ENCODE data around the gene ICA1. TPM values are rescaled to one million over a fixed set of nuclear protein-coding genes. Genes with fewer than 3 reads are reported as not detected.

ICA1 gene
- total and polyA plus RNA-seq, 2 experiments from 2014 or later = 45.2 to 83.7 TPM

DNA sequence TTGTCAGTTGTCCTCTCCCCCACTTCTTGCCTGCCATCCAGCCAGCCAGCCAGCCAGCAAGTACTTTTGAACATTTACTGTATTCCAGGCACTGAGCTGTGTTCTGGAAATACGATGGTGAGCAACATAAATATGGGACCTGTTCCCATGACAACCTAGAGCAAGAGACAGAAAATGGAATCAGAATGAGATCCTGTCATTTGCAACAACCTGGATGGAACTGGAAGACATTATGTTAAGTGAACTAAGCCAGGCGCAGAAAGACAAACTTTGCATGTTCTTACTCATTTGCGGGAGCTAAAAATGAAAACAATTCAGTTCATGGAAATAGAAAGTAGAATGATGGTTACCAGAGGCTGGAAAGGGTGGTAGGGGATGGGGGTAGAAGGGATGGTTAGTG, 140.7 kb downstream of the ICA1 start:
- no peaks in the 10 kb centered on the region for H3K79me2 ChIP-seq (replicated peaks; ENCODE audit: insufficient read depth)
- H3K27ac ChIP-seq (ENCODE audit: low read depth) = no peak overlapping the region
- DNase-seq (ENCODE audit: low spot score) (no peak), ATAC-seq (no peak)
- Mint-ChIP-seq H3K27me3 (ENCODE audit: insufficient read depth, low read depth, poor library complexity) (peaks cover 8% of the 10 kb centered on the region), H3K36me3 (ENCODE audit: low read depth) (peaks cover 11% of the 10 kb centered on the region), H3K27ac (no peak overlapping the region), H3K9me3 (no peaks in the 10 kb centered on the region; the same call in 2 of the 3 replicates), H3K4me1 (peaks cover 28% of the 10 kb centered on the region), H3K4me3 (no peak overlapping the region)
- H4K20me1 ChIP-seq (replicated peaks; ENCODE audit: insufficient read depth) = no peaks in the 10 kb centered on the region
- TF ChIP-seq NANOG (IDR thresholded peaks at IDR 0.05; ENCODE audit: borderline replicate concordance) (no peak), CREB1 (CRISPR knock-in tag; IDR thresholded peaks at IDR 0.05; ENCODE audit: low read depth) (no peak), POLR2AphosphoS5 (IDR thresholded peaks at IDR 0.05; ENCODE audit: low read depth) (no peak), JUNB (IDR thresholded peaks at IDR 0.05; ENCODE audit: unreplicated experiment) (no peak), ZNF331 (CRISPR knock-in tag; IDR thresholded peaks at IDR 0.05; ENCODE audit: low read depth) (no peak), EZH2phosphoT487 (IDR thresholded peaks at IDR 0.05; ENCODE audit: unreplicated experiment) (no peak), EZH2 (IDR thresholded peaks at IDR 0.05; ENCODE audit: low read depth, unreplicated experiment) (no peak), STAT1 (IDR thresholded peaks at IDR 0.05; ENCODE audit: unreplicated experiment) (no peak)
- TF ChIP-seq, protein P1, sequence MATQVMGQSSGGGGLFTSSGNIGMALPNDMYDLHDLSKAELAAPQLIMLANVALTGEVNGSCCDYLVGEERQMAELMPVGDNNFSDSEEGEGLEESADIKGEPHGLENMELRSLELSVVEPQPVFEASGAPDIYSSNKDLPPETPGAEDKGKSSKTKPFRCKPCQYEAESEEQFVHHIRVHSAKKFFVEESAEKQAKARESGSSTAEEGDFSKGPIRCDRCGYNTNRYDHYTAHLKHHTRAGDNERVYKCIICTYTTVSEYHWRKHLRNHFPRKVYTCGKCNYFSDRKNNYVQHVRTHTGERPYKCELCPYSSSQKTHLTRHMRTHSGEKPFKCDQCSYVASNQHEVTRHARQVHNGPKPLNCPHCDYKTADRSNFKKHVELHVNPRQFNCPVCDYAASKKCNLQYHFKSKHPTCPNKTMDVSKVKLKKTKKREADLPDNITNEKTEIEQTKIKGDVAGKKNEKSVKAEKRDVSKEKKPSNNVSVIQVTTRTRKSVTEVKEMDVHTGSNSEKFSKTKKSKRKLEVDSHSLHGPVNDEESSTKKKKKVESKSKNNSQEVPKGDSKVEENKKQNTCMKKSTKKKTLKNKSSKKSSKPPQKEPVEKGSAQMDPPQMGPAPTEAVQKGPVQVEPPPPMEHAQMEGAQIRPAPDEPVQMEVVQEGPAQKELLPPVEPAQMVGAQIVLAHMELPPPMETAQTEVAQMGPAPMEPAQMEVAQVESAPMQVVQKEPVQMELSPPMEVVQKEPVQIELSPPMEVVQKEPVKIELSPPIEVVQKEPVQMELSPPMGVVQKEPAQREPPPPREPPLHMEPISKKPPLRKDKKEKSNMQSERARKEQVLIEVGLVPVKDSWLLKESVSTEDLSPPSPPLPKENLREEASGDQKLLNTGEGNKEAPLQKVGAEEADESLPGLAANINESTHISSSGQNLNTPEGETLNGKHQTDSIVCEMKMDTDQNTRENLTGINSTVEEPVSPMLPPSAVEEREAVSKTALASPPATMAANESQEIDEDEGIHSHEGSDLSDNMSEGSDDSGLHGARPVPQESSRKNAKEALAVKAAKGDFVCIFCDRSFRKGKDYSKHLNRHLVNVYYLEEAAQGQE (IDR thresholded peaks at IDR 0.05; ENCODE audit: unreplicated experiment) = no peak
- TF ChIP-seq, protein P2, sequence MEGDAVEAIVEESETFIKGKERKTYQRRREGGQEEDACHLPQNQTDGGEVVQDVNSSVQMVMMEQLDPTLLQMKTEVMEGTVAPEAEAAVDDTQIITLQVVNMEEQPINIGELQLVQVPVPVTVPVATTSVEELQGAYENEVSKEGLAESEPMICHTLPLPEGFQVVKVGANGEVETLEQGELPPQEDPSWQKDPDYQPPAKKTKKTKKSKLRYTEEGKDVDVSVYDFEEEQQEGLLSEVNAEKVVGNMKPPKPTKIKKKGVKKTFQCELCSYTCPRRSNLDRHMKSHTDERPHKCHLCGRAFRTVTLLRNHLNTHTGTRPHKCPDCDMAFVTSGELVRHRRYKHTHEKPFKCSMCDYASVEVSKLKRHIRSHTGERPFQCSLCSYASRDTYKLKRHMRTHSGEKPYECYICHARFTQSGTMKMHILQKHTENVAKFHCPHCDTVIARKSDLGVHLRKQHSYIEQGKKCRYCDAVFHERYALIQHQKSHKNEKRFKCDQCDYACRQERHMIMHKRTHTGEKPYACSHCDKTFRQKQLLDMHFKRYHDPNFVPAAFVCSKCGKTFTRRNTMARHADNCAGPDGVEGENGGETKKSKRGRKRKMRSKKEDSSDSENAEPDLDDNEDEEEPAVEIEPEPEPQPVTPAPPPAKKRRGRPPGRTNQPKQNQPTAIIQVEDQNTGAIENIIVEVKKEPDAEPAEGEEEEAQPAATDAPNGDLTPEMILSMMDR (conservative IDR thresholded peaks at IDR 0.05; ENCODE audit: low read depth in 2 of 2) = no peak
- TF ChIP-seq, protein P3, sequence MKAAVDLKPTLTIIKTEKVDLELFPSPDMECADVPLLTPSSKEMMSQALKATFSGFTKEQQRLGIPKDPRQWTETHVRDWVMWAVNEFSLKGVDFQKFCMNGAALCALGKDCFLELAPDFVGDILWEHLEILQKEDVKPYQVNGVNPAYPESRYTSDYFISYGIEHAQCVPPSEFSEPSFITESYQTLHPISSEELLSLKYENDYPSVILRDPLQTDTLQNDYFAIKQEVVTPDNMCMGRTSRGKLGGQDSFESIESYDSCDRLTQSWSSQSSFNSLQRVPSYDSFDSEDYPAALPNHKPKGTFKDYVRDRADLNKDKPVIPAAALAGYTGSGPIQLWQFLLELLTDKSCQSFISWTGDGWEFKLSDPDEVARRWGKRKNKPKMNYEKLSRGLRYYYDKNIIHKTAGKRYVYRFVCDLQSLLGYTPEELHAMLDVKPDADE (IDR thresholded peaks at IDR 0.05) = no peak
- TF ChIP-seq, protein P4, sequence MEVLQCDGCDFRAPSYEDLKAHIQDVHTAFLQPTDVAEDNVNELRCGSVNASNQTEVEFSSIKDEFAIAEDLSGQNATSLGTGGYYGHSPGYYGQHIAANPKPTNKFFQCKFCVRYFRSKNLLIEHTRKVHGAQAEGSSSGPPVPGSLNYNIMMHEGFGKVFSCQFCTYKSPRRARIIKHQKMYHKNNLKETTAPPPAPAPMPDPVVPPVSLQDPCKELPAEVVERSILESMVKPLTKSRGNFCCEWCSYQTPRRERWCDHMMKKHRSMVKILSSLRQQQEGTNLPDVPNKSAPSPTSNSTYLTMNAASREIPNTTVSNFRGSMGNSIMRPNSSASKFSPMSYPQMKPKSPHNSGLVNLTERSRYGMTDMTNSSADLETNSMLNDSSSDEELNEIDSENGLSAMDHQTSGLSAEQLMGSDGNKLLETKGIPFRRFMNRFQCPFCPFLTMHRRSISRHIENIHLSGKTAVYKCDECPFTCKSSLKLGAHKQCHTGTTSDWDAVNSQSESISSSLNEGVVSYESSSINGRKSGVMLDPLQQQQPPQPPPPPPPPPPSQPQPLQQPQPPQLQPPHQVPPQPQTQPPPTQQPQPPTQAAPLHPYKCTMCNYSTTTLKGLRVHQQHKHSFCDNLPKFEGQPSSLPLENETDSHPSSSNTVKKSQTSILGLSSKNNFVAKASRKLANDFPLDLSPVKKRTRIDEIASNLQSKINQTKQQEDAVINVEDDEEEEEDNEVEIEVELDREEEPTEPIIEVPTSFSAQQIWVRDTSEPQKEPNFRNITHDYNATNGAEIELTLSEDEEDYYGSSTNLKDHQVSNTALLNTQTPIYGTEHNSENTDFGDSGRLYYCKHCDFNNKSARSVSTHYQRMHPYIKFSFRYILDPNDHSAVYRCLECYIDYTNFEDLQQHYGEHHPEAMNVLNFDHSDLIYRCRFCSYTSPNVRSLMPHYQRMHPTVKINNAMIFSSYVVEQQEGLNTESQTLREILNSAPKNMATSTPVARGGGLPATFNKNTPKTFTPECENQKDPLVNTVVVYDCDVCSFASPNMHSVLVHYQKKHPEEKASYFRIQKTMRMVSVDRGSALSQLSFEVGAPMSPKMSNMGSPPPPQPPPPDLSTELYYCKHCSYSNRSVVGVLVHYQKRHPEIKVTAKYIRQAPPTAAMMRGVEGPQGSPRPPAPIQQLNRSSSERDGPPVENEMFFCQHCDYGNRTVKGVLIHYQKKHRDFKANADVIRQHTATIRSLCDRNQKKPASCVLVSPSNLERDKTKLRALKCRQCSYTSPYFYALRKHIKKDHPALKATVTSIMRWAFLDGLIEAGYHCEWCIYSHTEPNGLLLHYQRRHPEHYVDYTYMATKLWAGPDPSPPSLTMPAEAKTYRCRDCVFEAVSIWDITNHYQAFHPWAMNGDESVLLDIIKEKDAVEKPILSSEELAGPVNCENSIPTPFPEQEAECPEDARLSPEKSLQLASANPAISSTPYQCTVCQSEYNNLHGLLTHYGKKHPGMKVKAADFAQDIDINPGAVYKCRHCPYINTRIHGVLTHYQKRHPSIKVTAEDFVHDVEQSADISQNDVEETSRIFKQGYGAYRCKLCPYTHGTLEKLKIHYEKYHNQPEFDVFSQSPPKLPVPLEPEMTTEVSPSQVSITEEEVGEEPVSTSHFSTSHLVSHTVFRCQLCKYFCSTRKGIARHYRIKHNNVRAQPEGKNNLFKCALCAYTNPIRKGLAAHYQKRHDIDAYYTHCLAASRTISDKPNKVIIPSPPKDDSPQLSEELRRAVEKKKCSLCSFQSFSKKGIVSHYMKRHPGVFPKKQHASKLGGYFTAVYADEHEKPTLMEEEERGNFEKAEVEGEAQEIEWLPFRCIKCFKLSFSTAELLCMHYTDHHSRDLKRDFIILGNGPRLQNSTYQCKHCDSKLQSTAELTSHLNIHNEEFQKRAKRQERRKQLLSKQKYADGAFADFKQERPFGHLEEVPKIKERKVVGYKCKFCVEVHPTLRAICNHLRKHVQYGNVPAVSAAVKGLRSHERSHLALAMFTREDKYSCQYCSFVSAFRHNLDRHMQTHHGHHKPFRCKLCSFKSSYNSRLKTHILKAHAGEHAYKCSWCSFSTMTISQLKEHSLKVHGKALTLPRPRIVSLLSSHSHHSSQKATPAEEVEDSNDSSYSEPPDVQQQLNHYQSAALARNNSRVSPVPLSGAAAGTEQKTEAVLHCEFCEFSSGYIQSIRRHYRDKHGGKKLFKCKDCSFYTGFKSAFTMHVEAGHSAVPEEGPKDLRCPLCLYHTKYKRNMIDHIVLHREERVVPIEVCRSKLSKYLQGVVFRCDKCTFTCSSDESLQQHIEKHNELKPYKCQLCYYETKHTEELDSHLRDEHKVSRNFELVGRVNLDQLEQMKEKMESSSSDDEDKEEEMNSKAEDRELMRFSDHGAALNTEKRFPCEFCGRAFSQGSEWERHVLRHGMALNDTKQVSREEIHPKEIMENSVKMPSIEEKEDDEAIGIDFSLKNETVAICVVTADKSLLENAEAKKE (CRISPR knock-in tag; IDR thresholded peaks at IDR 0.05) = no peak
- H3K9me2 ChIP-seq (ENCODE audit: insufficient read depth) = peaks cover 6% of the 10 kb centered on the region; the same call in 1 of the 2 replicates
- H3K4me3 ChIP-seq = no peak overlapping the region
- H3K4me1 ChIP-seq (ENCODE audit: insufficient read depth) = peaks cover 19% of the 10 kb centered on the region
- H3K27me3 ChIP-seq (ENCODE audit: insufficient read depth) = no peaks in the 10 kb centered on the region
- 0 out of 2 replicates have a peak, but pooled peaks cover 3% of the 10 kb centered on the region for H3F3A ChIP-seq (replicated peaks; ENCODE audit: low read depth)
- no peak overlapping the region for H2AFZ ChIP-seq
- no peak overlapping the region for H3K4me2 ChIP-seq
- no peaks in the 10 kb centered on the region for H3K36me3 ChIP-seq (ENCODE audit: insufficient read depth)
